K562 (cell line): Measurements from ENCODE around the gene SLC6A1.

Experiments
- ELF4 ChIP-seq: fragments of 450-650 bp; formaldehyde crosslinking; IDR thresholded peaks from 2 replicates; pipeline ENCODE4 v1.4.0; 2022; ENCODE audit warnings: missing genetic modification characterization
- POLR2A ChIP-seq: fragments of 450-650 bp; conservative IDR thresholded peaks from 2 replicates; pipeline ENCODE4 v1.6.1; 2016
- RAD21 ChIP-seq, 2 experiments: fragments of 250-450 bp in 1 of 2; fragments of 450-650 bp in 1 of 2; sonication (Bioruptor Pico) in 1 of 2; formaldehyde crosslinking in 1 of 2; IDR thresholded peaks in 1 of 2; conservative IDR thresholded peaks in 1 of 2; 2 replicates each; pipeline versions ENCODE4 v1.4.0 to v1.8.0; 2020 to 2022; ENCODE audit warnings: mild to moderate bottlenecking in 2 of 2, moderate library complexity in 1 of 2
- ZBED1 ChIP-seq: IDR thresholded peaks from 2 replicates; pipeline ENCODE4 v1.6.1; 2014
- ZNF121 ChIP-seq: sonication (generic); formaldehyde crosslinking; conservative IDR thresholded peaks from 2 replicates; pipeline ENCODE4 v1.8.0; 2022; ENCODE audit warnings: missing genetic modification reagents
- TF ChIP-seq, protein P1 (sequence below), 2 experiments: fragments of 450-650 bp; conservative IDR thresholded peaks; 2 replicates each; pipeline ENCODE4 v1.6.1; 2017; ENCODE audit warnings: mild to moderate bottlenecking in 2 of 2, moderate library complexity in 2 of 2
- TF ChIP-seq, protein P2 (sequence below): IDR thresholded peaks from 2 replicates; pipeline ENCODE4 v1.6.1; 2016; ENCODE audit warnings: missing genetic modification characterization, missing compliant biosample characterization

DNA sequence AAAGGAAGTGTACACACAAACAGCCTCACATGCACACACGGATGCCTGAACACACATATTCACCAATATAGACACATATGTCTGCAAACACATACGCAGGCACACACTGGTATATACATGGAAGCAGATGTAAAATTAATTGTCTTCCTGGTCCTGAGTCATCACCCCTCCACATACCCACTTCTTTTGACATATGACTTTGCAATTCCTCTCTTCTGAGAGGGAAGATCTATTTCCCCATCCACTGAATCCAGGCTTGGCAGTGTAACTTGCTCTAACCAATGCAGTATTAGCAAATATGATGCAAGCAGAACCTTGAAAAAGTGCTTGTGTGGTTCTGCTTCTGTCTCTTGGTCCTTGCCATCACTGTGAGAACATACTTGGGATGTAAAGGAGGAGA is 84.9 kb downstream of the SLC6A1 start:
- TF ChIP-seq ZNF121 (CRISPR knock-in tag), result no peak
- TF ChIP-seq, protein P1, sequence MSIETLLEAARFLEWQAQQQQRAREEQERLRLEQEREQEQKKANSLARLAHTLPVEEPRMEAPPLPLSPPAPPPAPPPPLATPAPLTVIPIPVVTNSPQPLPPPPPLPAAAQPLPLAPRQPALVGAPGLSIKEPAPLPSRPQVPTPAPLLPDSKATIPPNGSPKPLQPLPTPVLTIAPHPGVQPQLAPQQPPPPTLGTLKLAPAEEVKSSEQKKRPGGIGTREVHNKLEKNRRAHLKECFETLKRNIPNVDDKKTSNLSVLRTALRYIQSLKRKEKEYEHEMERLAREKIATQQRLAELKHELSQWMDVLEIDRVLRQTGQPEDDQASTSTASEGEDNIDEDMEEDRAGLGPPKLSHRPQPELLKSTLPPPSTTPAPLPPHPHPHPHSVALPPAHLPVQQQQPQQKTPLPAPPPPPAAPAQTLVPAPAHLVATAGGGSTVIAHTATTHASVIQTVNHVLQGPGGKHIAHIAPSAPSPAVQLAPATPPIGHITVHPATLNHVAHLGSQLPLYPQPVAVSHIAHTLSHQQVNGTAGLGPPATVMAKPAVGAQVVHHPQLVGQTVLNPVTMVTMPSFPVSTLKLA (conservative IDR thresholded peaks at IDR 0.05), result no peak
- TF ChIP-seq POLR2A, result no peak
- TF ChIP-seq, protein P2, sequence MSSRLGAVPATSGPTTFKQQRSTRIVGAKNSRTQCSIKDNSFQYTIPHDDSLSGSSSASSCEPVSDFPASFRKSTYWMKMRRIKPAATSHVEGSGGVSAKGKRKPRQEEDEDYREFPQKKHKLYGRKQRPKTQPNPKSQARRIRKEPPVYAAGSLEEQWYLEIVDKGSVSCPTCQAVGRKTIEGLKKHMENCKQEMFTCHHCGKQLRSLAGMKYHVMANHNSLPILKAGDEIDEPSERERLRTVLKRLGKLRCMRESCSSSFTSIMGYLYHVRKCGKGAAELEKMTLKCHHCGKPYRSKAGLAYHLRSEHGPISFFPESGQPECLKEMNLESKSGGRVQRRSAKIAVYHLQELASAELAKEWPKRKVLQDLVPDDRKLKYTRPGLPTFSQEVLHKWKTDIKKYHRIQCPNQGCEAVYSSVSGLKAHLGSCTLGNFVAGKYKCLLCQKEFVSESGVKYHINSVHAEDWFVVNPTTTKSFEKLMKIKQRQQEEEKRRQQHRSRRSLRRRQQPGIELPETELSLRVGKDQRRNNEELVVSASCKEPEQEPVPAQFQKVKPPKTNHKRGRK (tag), result no peak
- TF ChIP-seq ELF4 (CRISPR knock-in tag), result no peak
- TF ChIP-seq ZBED1, result no peak
- TF ChIP-seq RAD21 (CRISPR knock-in tag; conservative IDR thresholded peaks at IDR 0.05 in 1 of 2, IDR thresholded peaks at IDR 0.05 in 1 of 2), result no peak
